PFSK-1 (cell line): ENCODE measurements around the gene CAMKMT.

Experiments used
- FOXP2 ChIP-seq: optimal IDR thresholded peaks from 2 replicates; pipeline ENCODE3; 2011; ENCODE audit warnings: borderline replicate concordance, control low read depth, inconsistent platforms; ENCODE audit not compliant: insufficient read depth; ENCODE audit errors: extremely low read length, extremely low read depth
- POLR2AphosphoS5 ChIP-seq: IDR thresholded peaks from 2 replicates; pipeline ENCODE4 v1.6.1; 2012; ENCODE audit warnings: low read depth, mild to moderate bottlenecking, control low read depth, low read length, moderate library complexity
- REST ChIP-seq, 2 experiments: IDR thresholded peaks; 2 replicates each; pipeline versions ENCODE4 v1.6.1 to v1.8.0; 2011 to 2012; ENCODE audit warnings: low read depth in 2 of 2, low read length in 2 of 2, control low read depth in 1 of 2, inconsistent platforms in 1 of 2, mild to moderate bottlenecking in 1 of 2, moderate library complexity in 1 of 2; ENCODE audit not compliant: insufficient read depth in 1 of 2
- SIN3A ChIP-seq: IDR thresholded peaks from 2 replicates; pipeline ENCODE4 v1.6.1; 2012; ENCODE audit warnings: mild to moderate bottlenecking, low read length, moderate library complexity, borderline replicate concordance; ENCODE audit not compliant: insufficient read depth
- TAF1 ChIP-seq: IDR thresholded peaks from 2 replicates; pipeline ENCODE4 v1.6.1; 2012; ENCODE audit warnings: low read length, control low read depth, borderline replicate concordance; ENCODE audit not compliant: insufficient read depth

CAMKMT gene

GRCh38 chr2:44352510-44352909, 9.2 kb upstream of the CAMKMT start:
- no peak for TF ChIP-seq SIN3A
- TF ChIP-seq REST (IDR thresholded peaks at IDR 0.05; ENCODE audit: insufficient read depth in 1 of 2, low read depth in 2 of 2, low read length in 2 of 2) = no peak
- TF ChIP-seq FOXP2 = no peak
- no peak for TF ChIP-seq TAF1
- no peak for TF ChIP-seq POLR2AphosphoS5

- TF ChIP-seq POLR2AphosphoS5 (no peak), REST (IDR thresholded peaks at IDR 0.05; ENCODE audit: insufficient read depth in 1 of 2, low read depth in 2 of 2, low read length in 2 of 2) (no peak), FOXP2 (no peak), TAF1 (no peak), SIN3A (no peak)
Measured at GRCh38 chr2:44354761-44355160, 7.0 kb upstream of the CAMKMT start.

GRCh38 chr2:44358503-44358902, 3.2 kb upstream of the CAMKMT start:
- TF ChIP-seq REST (IDR thresholded peaks at IDR 0.05; ENCODE audit: insufficient read depth in 1 of 2, low read depth in 2 of 2, low read length in 2 of 2) (no peak), POLR2AphosphoS5 (no peak), SIN3A (no peak), FOXP2 (no peak), TAF1 (no peak)

- TF ChIP-seq REST (IDR thresholded peaks at IDR 0.05; ENCODE audit: insufficient read depth in 1 of 2, low read depth in 2 of 2, low read length in 2 of 2) (no peak), POLR2AphosphoS5 (no peak)
Measured at GRCh38 chr2:44360749-44361329, 908 bp upstream of the CAMKMT start.

- TF ChIP-seq FOXP2 (no peak), REST (IDR thresholded peaks at IDR 0.05; ENCODE audit: insufficient read depth in 1 of 2, low read depth in 2 of 2, low read length in 2 of 2) (no peak), TAF1 (no peak), SIN3A (no peak), POLR2AphosphoS5 (no peak)
Measured at GRCh38 chr2:44362207-44363015, 664 bp downstream of the CAMKMT start.
